DOHH2 (cell line): Measurements from ENCODE around the gene RAB20.

Source experiments
- CTCF ChIP-seq: fragments of 200-600 bp; sonication (generic); IDR thresholded peaks from one replicate; pipeline ENCODE4 v1.5.1; 2014; ENCODE audit warnings: antibody characterized with exemption, mild to moderate bottlenecking, low read depth, low read length; ENCODE audit not compliant: poor library complexity, severe bottlenecking
- EZH2phosphoT487 ChIP-seq: fragments of 200-600 bp; sonication (generic); IDR thresholded peaks from 2 replicates; pipeline ENCODE4 v1.6.1; 2017; ENCODE audit warnings: borderline replicate concordance, mild to moderate bottlenecking, antibody characterized with exemption, low read length, moderate library complexity, mixed read lengths

GRCh38 chr13:110541526-110541920 is 20.0 kb downstream of the RAB20 start:
- no peak for TF ChIP-seq CTCF
- TF ChIP-seq EZH2phosphoT487, result no peak
